Coronary artery (tissue), 2 donors: ENCODE data around the gene TEX264.

Source experiments
- DNase-seq: peaks from one replicate; pipeline ENCODE4 v3.0.0-alpha.2; 2017; ENCODE audit warnings: low spot score
- H3K27ac ChIP-seq, 2 donors: fragments of 200-600 bp; sonication (generic); one replicate each; pipeline ENCODE4 v1.5.1; 2016 to 2019
- H3K4me3 ChIP-seq: fragments of 200-600 bp; sonication (generic); 2 replicates; pipeline ENCODE4 v1.5.1; 2016; ENCODE audit warnings: mild to moderate bottlenecking, moderate library complexity
- CTCF ChIP-seq: fragments of 200-600 bp; sonication (generic); IDR thresholded peaks from one replicate; pipeline ENCODE4 v1.5.1; 2019; ENCODE audit warnings: antibody characterized with exemption

Gene TEX264

GRCh38 chr3:51750878-51751277, 79.8 kb downstream of the TEX264 start:
- no peak for DNase-seq
- TF ChIP-seq CTCF, result no peak
- Histone ChIP-seq H3K4me3 (no peak overlapping the region), H3K27ac (no peak overlapping the region)

- no peak for TF ChIP-seq CTCF
- H3K4me3 ChIP-seq, result no peak overlapping the region
- DNase-seq, result no peak
- no peak overlapping the region for H3K27ac ChIP-seq
These were observed 80.2 kb downstream of the TEX264 start for GRCh38 chr3:51751287-51751686.
